ENCODE data around the gene LRRC17. TPM values are rescaled to one million over a fixed set of nuclear protein-coding genes. Genes with fewer than 3 reads are reported as not detected.

LRRC17 gene, protein sequence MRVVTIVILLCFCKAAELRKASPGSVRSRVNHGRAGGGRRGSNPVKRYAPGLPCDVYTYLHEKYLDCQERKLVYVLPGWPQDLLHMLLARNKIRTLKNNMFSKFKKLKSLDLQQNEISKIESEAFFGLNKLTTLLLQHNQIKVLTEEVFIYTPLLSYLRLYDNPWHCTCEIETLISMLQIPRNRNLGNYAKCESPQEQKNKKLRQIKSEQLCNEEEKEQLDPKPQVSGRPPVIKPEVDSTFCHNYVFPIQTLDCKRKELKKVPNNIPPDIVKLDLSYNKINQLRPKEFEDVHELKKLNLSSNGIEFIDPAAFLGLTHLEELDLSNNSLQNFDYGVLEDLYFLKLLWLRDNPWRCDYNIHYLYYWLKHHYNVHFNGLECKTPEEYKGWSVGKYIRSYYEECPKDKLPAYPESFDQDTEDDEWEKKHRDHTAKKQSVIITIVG
- total RNA-seq (2021; fragmentation: NEBNext Ultra II Directional; extraction: Animal tissue kit (Norgen Biotek cat#: 25700)): 10 to 100 TPM in 2 of 6 experiments, 1 to 10 TPM in 4; 4.2 to 48.2 (median 4.8) TPM
- long read RNA-seq, transcript LRRC17-202 (4 exons, 1,963 nt): major isoform, 26 of 47 reads
- long read RNA-seq, partial matches to known transcripts: 16 of 47 reads
- long read RNA-seq, other reads (novel, unspliced or antisense): 2 of 47 reads

DNA sequence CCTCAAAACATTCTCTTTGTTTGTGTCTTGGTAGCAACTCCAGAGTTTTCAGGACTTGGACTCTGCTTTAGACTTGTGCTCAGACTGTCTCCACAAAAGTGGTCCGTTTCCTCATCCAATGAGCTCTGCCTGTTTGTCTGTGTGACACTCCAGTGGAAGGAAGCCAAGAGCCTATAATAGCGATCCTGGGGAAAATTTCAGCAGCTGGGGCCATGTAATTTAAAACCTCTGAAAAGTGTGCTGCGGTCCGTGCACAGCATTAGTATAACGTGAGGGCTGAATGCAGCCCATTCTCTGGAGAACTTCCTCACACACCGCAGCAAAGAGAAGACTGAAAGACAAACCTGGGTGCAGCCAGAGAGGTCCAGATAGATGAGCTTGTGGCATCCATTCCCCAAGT is at the start of gene LRRC17:
TSS of gene LRRC17 (plus strand) at position 259 of the 400 bp plus-strand sequence. CDS start 20,914 bp downstream, outside the sequence.
- H3K36me3 Mint-ChIP-seq (ENCODE audit: low read depth): no peaks in the 10 kb centered on the region
- peak; percentile 72 for DNase-seq
- H3K4me3 Mint-ChIP-seq: peak within 1 kb of the TSS; percentile 84
- H3K9me3 Mint-ChIP-seq: no peaks in the 10 kb centered on the region; the same call in 1 of the 2 replicates
- peaks cover 37% of the 10 kb centered on the region for H3K4me1 Mint-ChIP-seq (ENCODE audit: low read depth)
- H3K27me3 Mint-ChIP-seq (ENCODE audit: insufficient read depth): no peaks in the 10 kb centered on the region; the same call in 1 of the 2 replicates
- TF ChIP-seq, protein P1, sequence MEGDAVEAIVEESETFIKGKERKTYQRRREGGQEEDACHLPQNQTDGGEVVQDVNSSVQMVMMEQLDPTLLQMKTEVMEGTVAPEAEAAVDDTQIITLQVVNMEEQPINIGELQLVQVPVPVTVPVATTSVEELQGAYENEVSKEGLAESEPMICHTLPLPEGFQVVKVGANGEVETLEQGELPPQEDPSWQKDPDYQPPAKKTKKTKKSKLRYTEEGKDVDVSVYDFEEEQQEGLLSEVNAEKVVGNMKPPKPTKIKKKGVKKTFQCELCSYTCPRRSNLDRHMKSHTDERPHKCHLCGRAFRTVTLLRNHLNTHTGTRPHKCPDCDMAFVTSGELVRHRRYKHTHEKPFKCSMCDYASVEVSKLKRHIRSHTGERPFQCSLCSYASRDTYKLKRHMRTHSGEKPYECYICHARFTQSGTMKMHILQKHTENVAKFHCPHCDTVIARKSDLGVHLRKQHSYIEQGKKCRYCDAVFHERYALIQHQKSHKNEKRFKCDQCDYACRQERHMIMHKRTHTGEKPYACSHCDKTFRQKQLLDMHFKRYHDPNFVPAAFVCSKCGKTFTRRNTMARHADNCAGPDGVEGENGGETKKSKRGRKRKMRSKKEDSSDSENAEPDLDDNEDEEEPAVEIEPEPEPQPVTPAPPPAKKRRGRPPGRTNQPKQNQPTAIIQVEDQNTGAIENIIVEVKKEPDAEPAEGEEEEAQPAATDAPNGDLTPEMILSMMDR (IDR thresholded peaks at IDR 0.05): no peak
- peak within 1 kb of the TSS; percentile 71 for H3K27ac Mint-ChIP-seq

DNA sequence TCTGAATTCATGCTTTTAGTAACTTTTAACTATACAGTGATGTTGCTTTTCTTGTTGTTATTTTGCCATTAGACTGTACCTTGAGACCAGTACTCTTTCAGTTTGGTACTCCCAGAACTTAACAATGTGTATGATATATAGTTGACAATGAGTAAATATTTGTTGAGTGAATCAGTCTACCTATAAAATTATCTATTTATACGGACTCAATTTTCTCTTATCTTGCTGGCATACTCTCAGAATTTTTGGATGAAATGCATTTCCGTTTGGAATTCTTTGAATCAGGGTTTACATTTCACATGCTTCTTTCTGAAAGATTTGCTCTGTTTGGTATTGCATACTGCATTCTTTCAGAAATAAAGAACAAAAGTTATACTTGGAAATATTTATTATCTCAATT is 47.8 kb upstream of the LRRC17 start:
- Mint-ChIP-seq H3K27ac (no peak overlapping the region), H3K4me1 (ENCODE audit: low read depth) (peaks cover 46% of the 10 kb centered on the region), H3K27me3 (ENCODE audit: insufficient read depth) (no peaks in the 10 kb centered on the region), H3K36me3 (ENCODE audit: low read depth) (0 out of 2 replicates have a peak, but pooled peaks cover 4% of the 10 kb centered on the region), H3K9me3 (no peaks in the 10 kb centered on the region), H3K4me3 (no peak overlapping the region)
- TF ChIP-seq, protein P1 (IDR thresholded peaks at IDR 0.05): no peak
- DNase-seq: no peak

DNA sequence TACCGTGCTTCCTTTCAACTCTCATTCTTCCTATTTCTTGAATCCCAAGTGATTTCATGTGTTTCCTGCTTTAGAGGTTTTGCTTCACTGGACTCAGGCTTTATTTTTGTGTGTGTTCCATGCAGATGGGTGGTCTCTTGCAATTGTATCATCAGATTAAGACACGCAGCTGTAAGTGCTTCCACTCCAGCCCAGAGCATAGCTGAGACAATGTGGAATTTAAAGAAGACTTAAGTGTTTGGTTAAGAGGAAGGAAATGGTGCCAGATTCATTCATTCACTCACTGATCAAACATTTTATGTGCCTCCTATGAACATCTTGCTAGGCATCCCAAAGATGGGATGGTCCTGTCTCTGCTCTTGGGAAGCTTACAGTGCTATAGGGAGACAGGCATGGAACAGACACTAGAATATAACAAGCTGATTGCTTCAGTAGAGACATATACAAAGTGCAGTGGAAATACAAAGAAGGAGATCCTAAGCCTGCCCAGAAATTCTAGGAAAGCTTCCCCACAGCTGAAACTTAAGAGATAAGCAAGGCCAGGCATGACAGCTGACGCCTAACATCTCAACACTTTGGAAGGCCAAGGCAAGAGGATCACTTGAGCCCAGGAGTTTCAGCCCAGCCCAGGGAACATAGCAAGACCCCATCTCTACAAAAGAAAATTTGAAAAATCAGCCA is 46.1 kb upstream of the LRRC17 start:
- no peak overlapping the region for H3K27ac Mint-ChIP-seq
- H3K9me3 Mint-ChIP-seq: no peaks in the 10 kb centered on the region
- DNase-seq: no peak
- no peaks in the 10 kb centered on the region; the same call in 1 of the 2 replicates for H3K27me3 Mint-ChIP-seq (ENCODE audit: insufficient read depth)
- H3K4me1 Mint-ChIP-seq (ENCODE audit: low read depth): peaks cover 51% of the 10 kb centered on the region
- peaks cover 6% of the 10 kb centered on the region; the same call in 1 of the 2 replicates for H3K36me3 Mint-ChIP-seq (ENCODE audit: low read depth)
- TF ChIP-seq, protein P1 (IDR thresholded peaks at IDR 0.05): no peak
- H3K4me3 Mint-ChIP-seq: no peak overlapping the region

DNA sequence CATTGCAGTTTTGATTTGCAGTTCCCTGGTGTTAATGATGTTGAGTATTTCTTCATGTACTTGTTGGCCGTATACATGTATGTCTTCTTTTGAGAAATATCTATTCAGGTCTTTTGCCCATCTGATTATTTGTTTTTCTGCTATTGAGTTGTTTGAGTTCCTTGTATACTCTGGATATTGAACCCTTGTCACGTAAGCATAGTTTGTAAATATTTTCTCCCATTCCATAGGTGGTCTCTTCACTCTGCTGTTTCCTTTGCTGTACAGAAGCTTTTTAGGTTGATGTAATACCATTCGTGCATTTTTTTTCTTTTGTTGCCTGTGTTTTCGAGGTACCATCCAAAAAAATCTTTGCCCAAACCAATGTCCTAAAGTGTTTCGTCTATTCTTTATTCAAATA is 43.6 kb upstream of the LRRC17 start:
- H3K36me3 Mint-ChIP-seq (ENCODE audit: low read depth): peaks cover 9% of the 10 kb centered on the region; the same call in 1 of the 2 replicates

DNA sequence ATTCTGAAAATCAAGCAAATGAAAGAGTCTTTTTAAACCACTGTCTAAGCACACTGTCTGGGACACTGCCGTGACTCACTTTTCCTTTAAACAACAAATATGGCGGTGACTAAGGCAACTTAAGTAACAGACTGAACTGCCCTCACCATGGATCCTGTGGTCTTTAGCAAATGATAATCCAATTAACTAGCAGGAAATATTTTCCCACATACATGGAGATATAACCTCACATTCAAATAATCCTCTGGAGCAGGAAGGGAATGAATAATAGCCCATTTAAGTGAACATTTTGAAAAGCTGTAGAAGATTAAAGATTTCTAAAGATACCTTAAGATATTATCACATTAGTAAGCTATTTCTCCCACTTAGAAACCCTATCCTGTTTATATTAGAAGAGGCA is 40.3 kb upstream of the LRRC17 start:
- H3K27ac Mint-ChIP-seq: peak overlapping the region; percentile 91
- H3K36me3 Mint-ChIP-seq (ENCODE audit: low read depth): peaks cover 4% of the 10 kb centered on the region; the same call in 1 of the 2 replicates
- DNase-seq: peak; percentile 92
- peaks cover 68% of the 10 kb centered on the region for H3K4me1 Mint-ChIP-seq (ENCODE audit: low read depth)
- TF ChIP-seq, protein P1 (IDR thresholded peaks at IDR 0.05): no peak
- no peaks in the 10 kb centered on the region for H3K9me3 Mint-ChIP-seq
- peak overlapping the region; percentile 66 for H3K4me3 Mint-ChIP-seq
- H3K27me3 Mint-ChIP-seq (ENCODE audit: insufficient read depth): no peaks in the 10 kb centered on the region; the same call in 1 of the 2 replicates

More for the DNA sequence above, 43.6 kb upstream of the LRRC17 start:
- TF ChIP-seq, protein P1 (IDR thresholded peaks at IDR 0.05): no peak
- Mint-ChIP-seq H3K27ac (no peak overlapping the region), H3K4me1 (ENCODE audit: low read depth) (peaks cover 58% of the 10 kb centered on the region), H3K4me3 (no peak overlapping the region), H3K9me3 (no peaks in the 10 kb centered on the region), H3K27me3 (ENCODE audit: insufficient read depth) (no peaks in the 10 kb centered on the region; the same call in 1 of the 2 replicates)
- no peak for DNase-seq

Measured in HFFc6 (cell line).